SIG-M5 (cell line): Measurements from ENCODE around the gene CNTNAP2.

Source experiments
- DNase-seq: peaks from one replicate; lab custom pipeline; 2025; lab: John Stamatoyannopoulos, UW

CNTNAP2 gene

GRCh38 chr7:146690987-146691386 lies 574.4 kb downstream of the CNTNAP2 start:
- DNase-seq = no peak

GRCh38 chr7:146698995-146699610 lies 582.5 kb downstream of the CNTNAP2 start:
- no peak for DNase-seq

- no peak for DNase-seq
Observed at GRCh38 chr7:146700015-146700560, 583.5 kb downstream of the CNTNAP2 start.

- no peak for DNase-seq
Observed at GRCh38 chr7:146701166-146701565, 584.6 kb downstream of the CNTNAP2 start.

- no peak for DNase-seq
Observed at GRCh38 chr7:146702898-146703297, 586.3 kb downstream of the CNTNAP2 start.

- DNase-seq = no peak
Observed at GRCh38 chr7:146709451-146710027, 592.9 kb downstream of the CNTNAP2 start.

- no peak for DNase-seq
Observed at GRCh38 chr7:146713205-146713604, 596.6 kb downstream of the CNTNAP2 start.

- DNase-seq = no peak
Observed at GRCh38 chr7:146713934-146714333, 597.3 kb downstream of the CNTNAP2 start.

- no peak for DNase-seq
Observed at GRCh38 chr7:146720195-146720594, 603.6 kb downstream of the CNTNAP2 start.

- DNase-seq = no peak
Observed at GRCh38 chr7:146722986-146723385, 606.4 kb downstream of the CNTNAP2 start.

- DNase-seq = no peak
Observed at GRCh38 chr7:146725520-146725919, 608.9 kb downstream of the CNTNAP2 start.

- DNase-seq = no peak
Observed at GRCh38 chr7:146728141-146728540, 611.5 kb downstream of the CNTNAP2 start.

- no peak for DNase-seq
Observed at GRCh38 chr7:146728611-146729010, 612.0 kb downstream of the CNTNAP2 start.

GRCh38 chr7:146731185-146731584 lies 614.6 kb downstream of the CNTNAP2 start:
- DNase-seq = no peak

GRCh38 chr7:146735992-146736391 lies 619.4 kb downstream of the CNTNAP2 start:
- DNase-seq = no peak

GRCh38 chr7:146736446-146737190 lies 620.0 kb downstream of the CNTNAP2 start:
- DNase-seq = no peak

GRCh38 chr7:146740039-146740438 lies 623.4 kb downstream of the CNTNAP2 start:
- DNase-seq = no peak

- no peak for DNase-seq
Observed at GRCh38 chr7:146741911-146742310, 625.3 kb downstream of the CNTNAP2 start.

GRCh38 chr7:146754385-146754784 lies 637.8 kb downstream of the CNTNAP2 start:
- no peak for DNase-seq

- DNase-seq = no peak
Observed at GRCh38 chr7:146755585-146755984, 639.0 kb downstream of the CNTNAP2 start.

- no peak for DNase-seq
Observed at GRCh38 chr7:146764458-146764857, 647.9 kb downstream of the CNTNAP2 start.

- DNase-seq = no peak
Observed at GRCh38 chr7:146768957-146769356, 652.4 kb downstream of the CNTNAP2 start.

- DNase-seq = no peak
Observed at GRCh38 chr7:146772601-146773000, 656.0 kb downstream of the CNTNAP2 start.
